Calu3 (cell line): ENCODE results near the gene TSPAN15. TPM values are rescaled to one million over a fixed set of nuclear protein-coding genes. Genes with fewer than 3 reads are reported as not detected.

Source experiments
- Bru-seq: library from RNA; stranded (reverse); fragments of 400-500 nt; gene quantifications from one replicate; lab custom pipeline; 2021; lab: Mats Ljungman, UMichigan
- BruChase-seq, 2 experiments: library from RNA; stranded (reverse); fragments of 400-500 nt; gene quantifications; one replicate each; lab custom pipeline; 2021; lab: Mats Ljungman, UMichigan
- BruUV-seq: library from RNA; stranded (reverse); fragments of 400-500 nt; replicated peaks from 2 replicates; lab custom pipeline; 2021; lab: Mats Ljungman, UMichigan
- CTCF ChIA-PET: fragments of 300-600 bp; sonication (Branson Sonifier 250); formaldehyde crosslinking; loops from one replicate; lab custom pipeline; 2022; ENCODE audit warnings: antibody characterized with exemption; lab: Charles Lee
- DNase-seq: peaks from one replicate; pipeline ENCODE4 v3.0.0; 2022
- H3K27ac Mint-ChIP-seq: one replicate; pipeline ENCODE4 v1.8.0; 2022; ENCODE audit warnings: mixed read lengths; ENCODE audit not compliant: unreplicated experiment
- H3K27me3 Mint-ChIP-seq: one replicate; pipeline ENCODE4 v1.8.0; 2022; ENCODE audit warnings: mixed read lengths; ENCODE audit not compliant: unreplicated experiment
- H3K36me3 Mint-ChIP-seq: one replicate; pipeline ENCODE4 v1.8.0; 2022; ENCODE audit warnings: mild to moderate bottlenecking, moderate library complexity, mixed read lengths; ENCODE audit not compliant: insufficient read depth, unreplicated experiment
- H3K4me1 Mint-ChIP-seq: one replicate; pipeline ENCODE4 v1.8.0; 2022; ENCODE audit warnings: mild to moderate bottlenecking, low read depth, mixed read lengths; ENCODE audit not compliant: unreplicated experiment
- H3K4me3 Mint-ChIP-seq: one replicate; pipeline ENCODE4 v1.8.0; 2022; ENCODE audit warnings: mild to moderate bottlenecking, low read depth, moderate library complexity, mixed read lengths; ENCODE audit not compliant: unreplicated experiment
- H3K9me3 Mint-ChIP-seq: one replicate; pipeline ENCODE4 v1.8.0; 2022; ENCODE audit warnings: low read depth, mixed read lengths; ENCODE audit not compliant: unreplicated experiment
- intact Hi-C: fragments of 100-400 bp; cut with micrococcal nuclease; formaldehyde crosslinking; loops from one replicate; pipeline ENCODE4 v1.10.0; 2022; ENCODE audit not compliant: unreplicated experiment
- long read RNA-seq: library from polyadenylated mRNA; stranded (forward); transcript quantifications from one replicate; pipeline ENCODE4 v2.0.0, GENCODE V29; 2022
- total RNA-seq: library from RNA; stranded (reverse); gene quantifications from 2 replicates; pipeline ENCODE4 v1.2.3, GENCODE V29; 2022
- TF ChIP-seq, protein P1 (sequence below): fragments of 200-600 bp; IDR thresholded peaks from one replicate; pipeline ENCODE4 v1.8.0; 2022; ENCODE audit warnings: antibody characterized with exemption; ENCODE audit not compliant: unreplicated experiment

The TSPAN15 gene
- total RNA-seq (137 and 165 TPM in 2 replicates), Bru-seq, nascent RNA (percentile 89 among the genes with signal in this experiment), BruChase-seq, experiment 1, labeled RNA remaining after a 6-hour chase (percentile 85 among the genes with signal in this experiment), BruChase-seq, experiment 2, labeled RNA remaining after a 2-hour chase (percentile 88 among the genes with signal in this experiment)
- long read RNA-seq, transcript TSPAN15-201 (8 exons, 1,698 nt) = major isoform, 237 of 326 reads
- long read RNA-seq, partial matches to known transcripts = 16 of 326 reads
- long read RNA-seq, other reads (novel, unspliced or antisense) = 71 of 326 reads

DNA sequence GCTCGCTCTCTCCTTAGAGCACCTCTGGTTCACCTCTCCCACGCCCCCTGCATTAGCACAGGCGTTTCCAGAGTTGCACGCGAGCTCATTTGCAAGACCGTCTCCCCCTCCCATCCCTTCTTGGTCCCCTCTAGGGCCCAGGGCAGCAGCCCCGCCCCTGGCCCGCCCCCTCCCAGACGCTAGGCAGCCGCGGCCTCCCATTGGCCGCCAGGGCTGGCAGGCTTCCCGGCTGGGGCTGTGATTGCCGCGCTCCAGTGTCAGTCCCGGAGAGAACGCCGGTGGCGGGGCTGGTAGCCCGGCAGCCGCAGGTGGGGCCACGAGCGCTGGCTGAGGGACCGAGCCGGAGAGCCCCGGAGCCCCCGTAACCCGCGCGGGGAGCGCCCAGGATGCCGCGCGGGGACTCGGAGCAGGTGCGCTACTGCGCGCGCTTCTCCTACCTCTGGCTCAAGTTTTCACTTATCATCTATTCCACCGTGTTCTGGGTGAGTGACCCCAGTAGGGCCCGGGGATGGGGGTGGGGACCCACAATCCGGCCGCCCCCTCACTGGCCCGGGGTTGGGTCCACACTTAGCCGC is at the start of gene TSPAN15:
Gene TSPAN15, plus strand, starts transcription at position 257 of the 575 bp plus-strand sequence. Its CDS starts 130 bp downstream, at position 387.
- Mint-ChIP-seq H3K9me3 (no peaks in the 10 kb centered on the region), H3K36me3 (peaks cover 45% of the 10 kb centered on the region), H3K27me3 (no peaks in the 10 kb centered on the region), H3K4me1 (peaks cover 66% of the 10 kb centered on the region), H3K4me3 (peak within 1 kb of the TSS; percentile 97), H3K27ac (peak within 1 kb of the TSS; percentile 78)
- CTCF ChIA-PET = interaction anchor here (0.6 to 5.3 kb wide), 15 partner anchors 8 to 922 kb away, joined by 3 to 43 read pairs (median 6); partner anchors contain the start of gene NEUROG3
- TF ChIP-seq, protein P1, sequence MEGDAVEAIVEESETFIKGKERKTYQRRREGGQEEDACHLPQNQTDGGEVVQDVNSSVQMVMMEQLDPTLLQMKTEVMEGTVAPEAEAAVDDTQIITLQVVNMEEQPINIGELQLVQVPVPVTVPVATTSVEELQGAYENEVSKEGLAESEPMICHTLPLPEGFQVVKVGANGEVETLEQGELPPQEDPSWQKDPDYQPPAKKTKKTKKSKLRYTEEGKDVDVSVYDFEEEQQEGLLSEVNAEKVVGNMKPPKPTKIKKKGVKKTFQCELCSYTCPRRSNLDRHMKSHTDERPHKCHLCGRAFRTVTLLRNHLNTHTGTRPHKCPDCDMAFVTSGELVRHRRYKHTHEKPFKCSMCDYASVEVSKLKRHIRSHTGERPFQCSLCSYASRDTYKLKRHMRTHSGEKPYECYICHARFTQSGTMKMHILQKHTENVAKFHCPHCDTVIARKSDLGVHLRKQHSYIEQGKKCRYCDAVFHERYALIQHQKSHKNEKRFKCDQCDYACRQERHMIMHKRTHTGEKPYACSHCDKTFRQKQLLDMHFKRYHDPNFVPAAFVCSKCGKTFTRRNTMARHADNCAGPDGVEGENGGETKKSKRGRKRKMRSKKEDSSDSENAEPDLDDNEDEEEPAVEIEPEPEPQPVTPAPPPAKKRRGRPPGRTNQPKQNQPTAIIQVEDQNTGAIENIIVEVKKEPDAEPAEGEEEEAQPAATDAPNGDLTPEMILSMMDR = no peak
- intact Hi-C loops = no loop called here
- no TSS peak for BruUV-seq
- DNase-seq = peak; percentile 98

DNA sequence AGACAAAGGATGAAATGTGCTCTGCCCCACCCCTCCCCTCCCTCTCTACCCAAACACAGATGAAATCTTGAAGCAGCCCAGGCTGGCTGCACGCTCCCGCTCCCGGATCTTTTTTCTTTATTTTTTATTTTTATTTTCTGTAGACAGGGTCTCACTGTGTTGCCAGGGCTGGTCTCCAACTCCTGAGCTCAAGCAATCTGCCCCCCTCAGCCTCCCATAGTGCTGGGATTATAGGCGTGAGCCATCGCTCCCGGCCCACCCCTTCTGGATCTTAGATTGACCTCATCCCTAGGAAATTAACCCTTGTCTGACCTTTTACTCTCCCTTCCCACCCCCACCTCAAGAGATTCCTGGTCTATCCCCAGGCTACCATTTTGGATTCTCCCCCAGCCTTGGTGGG is 48.9 kb upstream of the TSPAN15 start:
- Mint-ChIP-seq H3K4me1 (peaks cover 7% of the 10 kb centered on the region), H3K9me3 (no peaks in the 10 kb centered on the region), H3K4me3 (no peak overlapping the region), H3K27ac (no peak overlapping the region), H3K27me3 (no peaks in the 10 kb centered on the region), H3K36me3 (peaks cover 38% of the 10 kb centered on the region)
- BruUV-seq = no TSS peak
- no peak for DNase-seq
- intact Hi-C loops = no loop called here
- TF ChIP-seq, protein P1 = no peak
- CTCF ChIA-PET = no interaction called here

DNA sequence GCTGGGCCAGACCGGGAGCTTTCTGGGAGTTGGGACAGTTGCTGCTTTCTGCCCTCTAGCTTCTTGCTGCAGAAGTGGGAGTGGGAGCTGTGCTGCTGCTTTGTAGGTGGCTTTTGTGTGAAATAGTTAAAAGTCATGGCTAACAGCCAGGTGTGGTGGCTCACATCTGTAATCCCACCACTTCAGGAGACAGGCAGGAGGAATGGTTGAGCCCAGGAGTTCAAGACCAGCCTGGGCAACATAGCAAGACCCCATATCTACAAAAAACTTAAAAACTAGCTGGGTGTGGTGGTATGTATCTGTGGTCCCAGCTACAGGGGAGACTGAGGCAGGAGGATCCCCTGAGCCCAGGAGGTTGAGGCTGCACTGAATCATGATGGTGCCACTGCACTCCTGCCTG is 48.2 kb upstream of the TSPAN15 start:
- CTCF ChIA-PET = interaction anchor here (0.7 kb wide), 1 partner anchor 21 kb away, joined by 6 read pairs; no protein-coding TSS in a partner anchor
- peaks cover 13% of the 10 kb centered on the region for H3K4me1 Mint-ChIP-seq
- H3K27me3 Mint-ChIP-seq = no peaks in the 10 kb centered on the region
- H3K9me3 Mint-ChIP-seq = no peaks in the 10 kb centered on the region
- no peak overlapping the region for H3K27ac Mint-ChIP-seq
- intact Hi-C loops = no loop called here
- H3K4me3 Mint-ChIP-seq = no peak overlapping the region
- H3K36me3 Mint-ChIP-seq = peaks cover 44% of the 10 kb centered on the region
- TF ChIP-seq, protein P1 = no peak
- BruUV-seq = no TSS peak
- DNase-seq = no peak

DNA sequence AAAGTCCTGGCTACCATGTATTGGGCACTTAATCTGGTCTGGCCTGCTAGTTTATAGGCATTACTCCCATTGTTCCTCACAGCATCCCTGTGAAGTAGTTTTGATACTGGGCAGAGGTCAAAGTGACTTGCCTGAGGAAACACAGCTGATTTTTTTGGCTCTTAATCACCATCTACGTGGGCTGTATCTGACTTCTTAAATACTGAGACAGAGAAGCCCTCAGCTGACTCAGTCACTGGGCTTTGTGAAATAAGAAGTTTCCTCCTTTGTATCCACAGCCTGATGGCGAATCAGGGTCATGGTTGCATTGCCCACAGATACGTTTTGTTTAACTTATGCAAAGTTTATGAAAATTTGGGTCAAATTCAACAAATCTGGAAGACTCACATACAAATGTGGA is 47.7 kb upstream of the TSPAN15 start:
- Mint-ChIP-seq H3K27ac (no peak overlapping the region), H3K27me3 (no peaks in the 10 kb centered on the region), H3K4me3 (no peak overlapping the region), H3K4me1 (peaks cover 18% of the 10 kb centered on the region), H3K9me3 (no peaks in the 10 kb centered on the region), H3K36me3 (peaks cover 49% of the 10 kb centered on the region)
- intact Hi-C loops = no loop called here
- CTCF ChIA-PET = interaction anchor here (0.7 kb wide), 1 partner anchor 21 kb away, joined by 6 read pairs; no protein-coding TSS in a partner anchor
- no peak for DNase-seq
- TF ChIP-seq, protein P1 = no peak
- no TSS peak for BruUV-seq
